Thoracic aorta (tissue), 2 donors: ENCODE results near the gene ARF6. TPM values are rescaled to one million over a fixed set of nuclear protein-coding genes. Genes with fewer than 3 reads are reported as not detected.
A peak's percentile ranks its signal among the peaks of the same experiment; 100 is the strongest.
"Not testable (repeated sequence)": the region's sequence is repeated elsewhere in the genome, so short reads cannot be mapped to it uniquely, and the experiment has no call there.

Source experiments
- ATAC-seq: fragments of 150-250 bp; one replicate; pipeline ENCODE4 v1.8.0; 2017; ENCODE audit warnings: low read depth; ENCODE audit not compliant: insufficient number of reproducible peaks, low FRiP score
- DNase-seq: peaks from one replicate; pipeline ENCODE4 v3.0.0-alpha.2; 2020; ENCODE audit warnings: low spot score
- H3K27ac ChIP-seq, 2 donors: fragments of 200-600 bp; sonication (generic); 1 replicate in 1 of 2; 2 replicates in 1 of 2; pipeline ENCODE4 v1.5.1; 2016; ENCODE audit warnings: mild to moderate bottlenecking in 2 of 2, moderate library complexity in 2 of 2
- H3K27me3 ChIP-seq: fragments of 200-600 bp; sonication (generic); replicated peaks from 2 replicates; pipeline ENCODE4 v1.6.0; 2016; ENCODE audit warnings: mild to moderate bottlenecking; ENCODE audit not compliant: insufficient read depth
- H3K36me3 ChIP-seq: fragments of 200-600 bp; sonication (generic); one replicate; pipeline ENCODE4 v1.5.1; 2016
- H3K4me1 ChIP-seq, 2 donors: fragments of 200-600 bp; sonication (generic); 1 replicate in 1 of 2; 2 replicates in 1 of 2; pipeline versions ENCODE4 v1.5.1 to v1.6.0; 2016; ENCODE audit warnings: low read depth in 2 of 2, mild to moderate bottlenecking in 1 of 2; ENCODE audit not compliant: control insufficient read depth in 1 of 2
- H3K4me3 ChIP-seq: fragments of 200-600 bp; sonication (generic); 2 replicates; pipeline ENCODE4 v1.5.1; 2016; ENCODE audit warnings: mild to moderate bottlenecking
- H3K9me3 ChIP-seq: fragments of 200-600 bp; sonication (generic); 2 replicates; pipeline ENCODE4 v1.5.1; 2016
- CTCF ChIP-seq: fragments of 200-600 bp; sonication (generic); IDR thresholded peaks from one replicate; pipeline ENCODE4 v1.5.1; 2019; ENCODE audit warnings: antibody characterized with exemption
- total RNA-seq, 2 donors: library from RNA; depleted of rRNA; stranded (reverse); fragments of >200 nt; gene quantifications; one replicate each; pipeline versions ENCODE4 v1.1.0 to v1.2.3, GENCODE V29; 2016

ARF6 gene
- total RNA-seq, 2 donors from 2014 or later: 33.7 to 67.2 TPM

- DNase-seq: no peak
- ATAC-seq: no peak
- peak overlapping the region; percentile 72 to 95 for H3K27ac ChIP-seq
- no peaks in the 10 kb centered on the region for H3K9me3 ChIP-seq
- H3K27me3 ChIP-seq: no peaks in the 10 kb centered on the region
- H3K36me3 ChIP-seq: no peaks in the 10 kb centered on the region
- peaks cover 10 to 23% of the 10 kb centered on the region in 2 donors for H3K4me1 ChIP-seq
- TF ChIP-seq CTCF: no peak
- H3K4me3 ChIP-seq: peak overlapping the region; percentile 98
These were observed 24.2 kb upstream of the ARF6 start for GRCh38 chr14:49868720-49869114.

- no peak overlapping the region for H3K4me3 ChIP-seq
- H3K27ac ChIP-seq: no peak overlapping the region
- ATAC-seq (no peak), DNase-seq (no peak)
- H3K27me3 ChIP-seq: no peaks in the 10 kb centered on the region
- no peaks in the 10 kb centered on the region for H3K9me3 ChIP-seq
- H3K4me1 ChIP-seq: peaks cover 4 to 6% of the 10 kb centered on the region in 2 donors
- no peak for TF ChIP-seq CTCF
- no peaks in the 10 kb centered on the region for H3K36me3 ChIP-seq
These were observed 22.0 kb upstream of the ARF6 start for GRCh38 chr14:49870908-49871307.

- not testable (repeated sequence) for H3K4me3 ChIP-seq, H3K27ac ChIP-seq, H3K36me3 ChIP-seq, ATAC-seq, DNase-seq, H3K9me3 ChIP-seq, H3K4me1 ChIP-seq, H3K27me3 ChIP-seq
These were observed 19.3 kb upstream of the ARF6 start for GRCh38 chr14:49873548-49873947.

GRCh38 chr14:49875640-49876198 lies 17.2 kb upstream of the ARF6 start:
- DNase-seq (no peak), ATAC-seq (no peak)
- Histone ChIP-seq H3K9me3 (no peaks in the 10 kb centered on the region), H3K4me3 (no peak overlapping the region), H3K4me1 (no peaks in the 10 kb centered on the region), H3K36me3 (no peaks in the 10 kb centered on the region), H3K27ac (no peak overlapping the region), H3K27me3 (no peaks in the 10 kb centered on the region)
- TF ChIP-seq CTCF: no peak

GRCh38 chr14:49876563-49877127 lies 16.2 kb upstream of the ARF6 start:
- H3K4me3 ChIP-seq: no peak overlapping the region
- no peaks in the 10 kb centered on the region for H3K9me3 ChIP-seq
- H3K36me3 ChIP-seq: no peaks in the 10 kb centered on the region
- H3K27ac ChIP-seq: no peak overlapping the region
- no peak for ATAC-seq
- no peaks in the 10 kb centered on the region for H3K27me3 ChIP-seq
- TF ChIP-seq CTCF: no peak
- H3K4me1 ChIP-seq: no peaks in the 10 kb centered on the region
- DNase-seq: no peak
